ENCODE results near the gene SLC9A8.

GRCh38 chr20:49785149-49785851 lies 27.3 kb upstream of the SLC9A8 start:
- no peak for TF ChIP-seq POLR2AphosphoS5 (IDR thresholded peaks at IDR 0.05; ENCODE audit: borderline replicate concordance, low read depth, low read length)
- no peak for TF ChIP-seq EZH2 (IDR thresholded peaks at IDR 0.05)
- TF ChIP-seq FOXP2 (optimal IDR thresholded peaks at IDR 0.05; ENCODE audit: control extremely low read depth, extremely low read length, insufficient read depth), result no peak
